AG04449 (cell line): ENCODE results near the gene GPR55.

Experiments used
- CTCF ChIA-PET: fragments of 350-600 bp; formaldehyde crosslinking; extraction: SDS; loops from one replicate; lab custom pipeline; 2021; ENCODE audit warnings: antibody characterized with exemption; lab: Yijun Ruan, JAX
- POLR2A ChIA-PET: fragments of 400-600, 350-600 bp; formaldehyde crosslinking; extraction: SDS; loops from one replicate; lab custom pipeline; 2020; ENCODE audit warnings: antibody characterized with exemption, inconsistent platforms; lab: Yijun Ruan, JAX
- DNase-seq: peaks from one replicate; pipeline ENCODE4 v3.0.0-alpha.2; 2010; ENCODE audit warnings: low read depth, low spot score
- H3K4me3 ChIP-seq: 2 replicates; pipeline ENCODE4 v1.5.1; 2011; ENCODE audit warnings: low read depth, mild to moderate bottlenecking, control low read depth, low read length
- CTCF ChIP-seq: IDR thresholded peaks from one replicate; pipeline ENCODE4 v1.5.1; 2011; ENCODE audit warnings: mild to moderate bottlenecking, moderate library complexity, low read length, control low read depth, inconsistent platforms; ENCODE audit not compliant: insufficient read depth; ENCODE audit errors: missing control alignments

GPR55 gene

GRCh38 chr2:230957756-230958391 lies 32.8 kb upstream of the GPR55 start:
- DNase-seq: no peak
- ChIA-PET POLR2A (no interaction called here), CTCF (interaction anchor here (1.0 to 1.9 kb wide), 2 partner anchors 29 to 110 kb away, joined by 4 to 6 read pairs; no protein-coding TSS in a partner anchor)
- no peak overlapping the region; the same call in 1 of the 2 replicates for H3K4me3 ChIP-seq
- TF ChIP-seq CTCF: no peak

GRCh38 chr2:230956827-230957755 lies 32.0 kb upstream of the GPR55 start:
- TF ChIP-seq CTCF: no peak
- ChIA-PET POLR2A (no interaction called here), CTCF (interaction anchor here (1.0 to 1.9 kb wide), 3 partner anchors 30 to 109 kb away, joined by 4 to 8 read pairs (median 6); no protein-coding TSS in a partner anchor)
- no peak for DNase-seq
- H3K4me3 ChIP-seq: peak overlapping the region; percentile 31

GRCh38 chr2:230955163-230955737 lies 30.2 kb upstream of the GPR55 start:
- CTCF ChIA-PET: interaction anchor here (0.9 to 1.6 kb wide), 3 partner anchors 32 to 131 kb away, joined by 3 to 8 read pairs (median 3); no protein-coding TSS in a partner anchor
- no peak for DNase-seq

GRCh38 chr2:230954746-230955145 lies 29.7 kb upstream of the GPR55 start:
- ChIA-PET POLR2A (no interaction called here), CTCF (interaction anchor here (0.9 kb wide), 1 partner anchor 130 kb away, joined by 3 read pairs; no protein-coding TSS in a partner anchor)
- DNase-seq: no peak
- no peak for TF ChIP-seq CTCF
- H3K4me3 ChIP-seq: no peak overlapping the region

More at GRCh38 chr2:230955163-230955737, 30.2 kb upstream of the GPR55 start:
- no peak overlapping the region for H3K4me3 ChIP-seq
- POLR2A ChIA-PET: no interaction called here
- TF ChIP-seq CTCF: no peak

- CTCF ChIA-PET: interaction anchor here (1.0 kb wide), 1 partner anchor 51 kb away, joined by 3 read pairs; no protein-coding TSS in a partner anchor
Measured at GRCh38 chr2:230953845-230954244, 28.8 kb upstream of the GPR55 start.

More at GRCh38 chr2:230953845-230954244, 28.8 kb upstream of the GPR55 start:
- POLR2A ChIA-PET: no interaction called here
- no peak for DNase-seq
- no peak overlapping the region for H3K4me3 ChIP-seq
- no peak for TF ChIP-seq CTCF
